GM20000 (cell line): ENCODE measurements around the gene PLEKHO2.

ENCODE experiments used
- DNase-seq: peaks from one replicate; pipeline ENCODE4 v3.0.0; 2012; ENCODE audit warnings: low spot score
- CTCF ChIP-seq: IDR thresholded peaks from 2 replicates; pipeline ENCODE4 v1.5.1; 2012; ENCODE audit warnings: mild to moderate bottlenecking, control low read depth; ENCODE audit errors: extremely low read depth, missing control alignments

Gene PLEKHO2

GRCh38 chr15:64845831-64846595, 4.3 kb downstream of the PLEKHO2 start:
- no peak for TF ChIP-seq CTCF
- no peak for DNase-seq

DNA sequence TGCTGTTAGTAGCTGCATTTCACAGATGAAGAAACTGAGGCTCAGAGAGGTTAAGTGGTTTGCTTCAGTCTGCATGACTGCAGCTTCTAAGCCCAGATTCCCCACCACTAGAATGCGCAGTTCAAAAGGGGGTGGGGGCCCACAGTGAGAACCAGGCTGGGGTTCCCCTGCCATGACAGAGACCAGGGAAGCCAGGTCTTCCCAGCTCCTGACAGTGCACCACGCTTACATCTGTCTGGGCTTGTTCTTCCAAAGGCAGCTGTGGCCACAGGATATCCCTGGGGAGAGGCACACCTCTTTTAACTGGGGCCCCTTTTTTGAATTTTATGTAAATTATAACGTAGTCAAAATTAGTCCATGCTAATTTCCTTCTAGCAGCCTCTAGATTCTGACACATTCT, 5.3 kb downstream of the PLEKHO2 start:
- no peak for TF ChIP-seq CTCF
- DNase-seq: no peak

DNA sequence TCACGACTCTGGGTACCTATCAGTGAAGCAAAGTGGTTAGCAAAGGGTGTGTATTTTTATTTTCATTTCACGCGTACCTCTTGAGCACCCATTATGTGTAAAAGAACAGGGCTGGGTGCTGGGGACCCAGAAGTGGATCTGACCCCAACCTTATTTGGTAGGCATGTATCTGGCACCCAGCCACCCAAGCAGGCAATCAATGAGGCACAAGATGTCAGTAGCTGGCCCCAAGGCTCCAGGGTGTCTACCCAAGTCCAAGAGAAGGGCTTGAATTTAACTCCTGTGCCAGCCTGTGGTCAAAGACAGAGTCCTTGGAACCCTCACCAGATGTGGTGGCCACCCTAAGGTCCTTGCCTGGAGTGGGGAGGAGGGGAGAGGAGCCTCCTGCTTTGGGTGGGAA, 5.7 kb downstream of the PLEKHO2 start:
- no peak for DNase-seq
- TF ChIP-seq CTCF: no peak

DNA sequence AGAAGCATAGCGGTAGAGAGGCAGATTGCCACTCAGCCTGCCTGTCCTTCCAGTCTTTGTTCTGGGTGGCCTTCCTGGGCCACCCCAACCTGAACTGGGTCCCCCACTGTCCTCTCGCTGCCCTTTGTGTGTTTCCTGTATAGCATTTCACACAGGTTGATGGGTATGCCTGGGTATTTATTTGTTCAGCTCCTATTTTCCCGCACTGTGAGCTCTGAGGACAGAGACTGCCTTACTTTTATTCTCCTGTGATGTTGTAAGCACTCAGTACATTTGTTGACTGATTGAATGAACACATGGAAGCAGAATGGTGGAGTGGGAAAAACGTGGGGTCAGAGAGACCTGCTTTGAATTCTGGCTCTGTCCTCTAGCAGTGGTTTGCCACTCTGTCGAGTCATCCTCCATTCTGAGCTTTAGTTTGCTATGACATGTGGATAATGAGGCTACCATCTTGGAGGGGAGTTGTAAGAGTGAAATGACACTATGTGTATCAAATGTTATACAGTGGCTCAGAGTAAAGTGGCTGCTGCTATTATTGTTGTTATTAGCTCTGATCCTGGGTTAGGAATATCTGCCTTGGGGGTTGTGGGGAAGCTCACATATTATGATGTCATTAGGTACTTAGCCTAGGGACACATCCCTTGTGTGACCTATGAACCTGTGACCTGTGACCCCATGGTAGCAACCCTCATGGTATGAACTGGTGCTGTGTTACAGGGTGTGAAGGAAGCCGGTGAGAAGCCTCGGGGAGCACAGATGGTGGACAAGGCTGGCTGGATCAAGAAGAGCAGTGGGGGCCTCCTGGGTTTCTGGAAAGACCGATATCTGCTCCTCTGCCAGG, 6.4 kb downstream of the PLEKHO2 start:
- no peak for TF ChIP-seq CTCF

GRCh38 chr15:64850778-64851502, 9.2 kb downstream of the PLEKHO2 start:
- no peak for TF ChIP-seq CTCF
- no peak for DNase-seq

More for the DNA sequence above, 6.4 kb downstream of the PLEKHO2 start:
- DNase-seq: no peak

DNA sequence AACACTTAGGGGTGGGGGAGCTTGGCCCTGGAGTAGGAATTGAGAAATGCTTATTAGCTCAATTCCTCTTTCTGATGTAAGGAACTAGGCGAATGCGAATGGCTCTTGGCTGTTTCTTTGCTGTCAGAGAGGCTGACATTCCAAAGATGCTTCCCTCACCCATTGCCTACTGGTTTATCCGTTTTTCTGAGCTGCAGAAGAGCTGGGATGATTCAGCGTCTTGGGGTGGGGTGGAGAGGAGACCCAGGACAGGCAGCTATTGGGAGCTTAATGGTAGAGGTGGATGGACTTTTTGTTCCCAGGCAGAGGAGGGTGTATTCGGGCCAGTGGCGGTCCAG, 9.8 kb downstream of the PLEKHO2 start:
- DNase-seq: no peak
- no peak for TF ChIP-seq CTCF

DNA sequence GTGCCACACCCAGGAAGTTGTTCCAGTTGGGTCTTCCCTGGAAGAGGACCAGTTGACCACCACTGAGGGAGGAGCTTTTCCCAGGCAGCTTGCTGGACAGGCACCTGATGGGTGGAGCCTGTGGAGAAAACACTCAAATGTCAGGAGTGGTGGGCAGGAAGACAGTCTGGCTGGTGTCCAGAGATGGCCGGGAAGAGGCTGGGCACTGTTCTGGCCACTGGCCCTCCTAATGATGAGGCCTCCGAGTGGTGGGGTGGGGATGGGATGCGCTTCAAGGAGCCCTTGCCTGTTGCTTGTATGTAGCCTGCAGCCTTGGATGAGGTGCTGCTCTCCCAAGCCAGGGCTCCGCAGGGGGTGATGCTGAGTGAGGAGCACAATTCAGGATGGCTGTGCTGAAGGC, 12.3 kb downstream of the PLEKHO2 start:
- no peak for TF ChIP-seq CTCF
- DNase-seq: no peak
